Occipital lobe (tissue), 2 donors: ENCODE data around the gene SCAPER. TPM values are rescaled to one million over a fixed set of nuclear protein-coding genes. Genes with fewer than 3 reads are reported as not detected.

ENCODE experiments used
- DNase-seq: peaks from one replicate; lab custom pipeline; 2025; lab: John Stamatoyannopoulos, UW
- total RNA-seq: library from RNA; depleted of rRNA; stranded (reverse); fragments of >200 nt; gene quantifications from one replicate; pipeline ENCODE4 v1.2.3, GENCODE V29; 2014

Gene SCAPER
- total RNA-seq, 1 donor from 2014 or later, result 80.0 TPM

- no peak for DNase-seq
Observed at GRCh38 chr15:76366714-76367113, 538.4 kb downstream of the SCAPER start.

- no peak for DNase-seq
Observed at GRCh38 chr15:76363251-76363650, 541.9 kb downstream of the SCAPER start.

- DNase-seq, result no peak
Observed at GRCh38 chr15:76360416-76360815, 544.7 kb downstream of the SCAPER start.

- no peak for DNase-seq
Observed at GRCh38 chr15:76359152-76359551, 546.0 kb downstream of the SCAPER start.

- no peak for DNase-seq
Observed at GRCh38 chr15:76358453-76358852, 546.7 kb downstream of the SCAPER start.

GRCh38 chr15:76354823-76355440 is 550.2 kb downstream of the SCAPER start:
- no peak for DNase-seq

GRCh38 chr15:76353903-76354302 is 551.2 kb downstream of the SCAPER start:
- no peak for DNase-seq

GRCh38 chr15:76353023-76353577 is 552.0 kb downstream of the SCAPER start:
- DNase-seq, result no peak

GRCh38 chr15:76349301-76350070 is 555.7 kb downstream of the SCAPER start:
- no peak for DNase-seq

GRCh38 chr15:76347482-76348055 is 557.6 kb downstream of the SCAPER start:
- DNase-seq, result no peak

- DNase-seq, result no peak
Observed at GRCh38 chr15:76346669-76347481, 558.3 kb downstream of the SCAPER start.

- DNase-seq, result no peak
Observed at GRCh38 chr15:76345880-76346668, 559.1 kb downstream of the SCAPER start.

- no peak for DNase-seq
Observed at GRCh38 chr15:76345583-76345879, 559.6 kb downstream of the SCAPER start.

GRCh38 chr15:76344893-76345582 is 560.1 kb downstream of the SCAPER start:
- no peak for DNase-seq

- no peak for DNase-seq
Observed at GRCh38 chr15:76343313-76343996, 561.7 kb downstream of the SCAPER start.

GRCh38 chr15:76342382-76343201 is 562.5 kb downstream of the SCAPER start:
- DNase-seq, result no peak

- no peak for DNase-seq
Observed at GRCh38 chr15:76342058-76342381, 563.1 kb downstream of the SCAPER start.

GRCh38 chr15:76341366-76342057 is 563.6 kb downstream of the SCAPER start:
- no peak for DNase-seq
